ENCODE measurements around the gene ATP12A. TPM values are rescaled to one million over a fixed set of nuclear protein-coding genes. Genes with fewer than 3 reads are reported as not detected.

The ATP12A gene
- total RNA-seq, 2 experiments from 2014 or later, result 0.66 TPM

DNA sequence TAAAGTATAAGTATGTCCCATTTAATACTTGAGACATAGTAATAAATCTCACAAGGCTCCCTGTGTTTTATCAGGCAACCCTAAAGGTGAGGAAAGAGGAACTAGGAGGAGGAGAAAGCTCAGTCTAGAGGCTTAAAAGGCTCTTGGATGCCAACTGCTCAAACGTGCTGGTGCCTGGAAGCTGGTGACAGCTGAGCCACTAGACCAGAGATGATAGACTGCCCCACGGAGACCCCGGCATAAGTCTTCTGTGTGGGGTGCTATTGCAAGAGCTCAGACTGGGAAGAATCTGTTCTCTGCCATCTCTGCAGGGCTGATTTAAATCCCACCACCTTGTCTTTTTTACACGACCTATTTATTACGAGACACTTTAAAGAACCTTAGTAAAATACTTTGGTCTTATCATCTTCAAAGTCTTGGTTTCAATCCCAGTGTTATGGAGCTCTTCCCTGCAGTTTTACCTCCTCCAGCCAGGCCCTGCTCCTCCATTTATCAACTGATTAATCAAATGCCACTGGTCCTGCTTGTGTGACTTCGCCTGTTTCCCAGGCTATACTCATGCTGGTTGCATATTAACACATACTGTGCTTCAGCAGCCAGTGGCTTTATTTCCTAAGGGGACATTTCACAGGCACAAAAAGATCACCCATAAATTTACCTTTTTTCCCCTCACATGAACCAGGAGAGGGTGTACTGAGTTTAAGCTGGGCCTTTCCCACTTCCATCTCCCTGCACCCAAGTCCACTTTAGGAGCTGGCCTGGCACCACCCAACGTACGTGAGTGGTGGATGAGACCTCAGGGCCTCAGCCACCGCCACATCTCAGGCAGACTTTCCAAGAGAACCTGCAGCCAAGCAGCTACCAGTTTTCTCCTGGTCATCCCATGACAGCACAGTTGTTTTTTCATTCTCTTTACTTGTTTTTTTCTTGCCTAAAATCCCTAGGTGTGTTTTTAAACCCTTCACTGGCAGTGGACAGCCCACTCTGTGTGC is 7.8 kb upstream of the ATP12A start:
- H3K4me1 Mint-ChIP-seq, result peaks cover 12% of the 10 kb centered on the region
- no peak overlapping the region for H3K4me3 Mint-ChIP-seq
- H3K27ac Mint-ChIP-seq, result no peak overlapping the region
- H3K27me3 Mint-ChIP-seq, result peaks cover 29% of the 10 kb centered on the region
- no peaks in the 10 kb centered on the region for H3K36me3 Mint-ChIP-seq
- DNase-seq, result no peak
- no peaks in the 10 kb centered on the region for H3K9me3 Mint-ChIP-seq

DNA sequence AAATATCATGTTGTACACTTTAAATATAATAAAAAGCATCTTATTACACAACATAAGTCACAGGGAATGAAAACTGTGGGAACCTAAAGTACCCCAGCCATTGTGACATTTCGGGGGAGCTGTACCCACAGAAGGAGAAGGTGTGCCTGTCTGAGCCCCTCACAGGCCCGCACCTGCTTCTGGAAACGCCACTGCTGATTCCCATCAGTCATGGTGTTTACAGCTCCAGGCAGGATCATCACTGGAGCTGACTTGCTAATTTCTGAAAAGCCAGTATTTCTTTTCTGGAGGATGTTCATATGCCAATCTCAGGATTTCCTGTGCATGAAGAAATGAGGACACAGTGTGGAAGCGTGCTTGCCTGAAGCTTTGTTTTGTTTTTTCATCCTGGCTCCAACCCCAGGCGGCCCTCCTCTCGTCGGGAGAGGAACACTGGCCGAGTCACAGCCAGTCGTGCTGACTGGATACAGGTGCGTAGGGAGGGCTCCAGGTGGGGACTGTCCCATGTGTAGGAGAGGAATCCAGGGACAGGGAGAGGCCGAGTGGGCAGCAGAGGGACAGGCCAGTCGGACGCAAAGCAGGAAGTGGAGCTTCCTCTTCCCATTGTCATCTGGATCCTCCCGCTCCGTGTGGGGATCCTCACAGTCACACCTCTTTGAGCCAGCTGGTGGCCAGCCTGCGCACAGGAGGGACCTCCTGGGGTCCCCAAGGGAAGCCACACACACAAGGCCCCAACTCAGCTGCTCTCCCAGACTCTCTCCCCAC is 4.2 kb upstream of the ATP12A start:
- H3K27me3 Mint-ChIP-seq, result peaks cover 51% of the 10 kb centered on the region
- DNase-seq, result no peak
- no peaks in the 10 kb centered on the region for H3K9me3 Mint-ChIP-seq
- H3K4me1 Mint-ChIP-seq, result peaks cover 14% of the 10 kb centered on the region
- no peak overlapping the region for H3K4me3 Mint-ChIP-seq
- H3K27ac Mint-ChIP-seq, result no peak overlapping the region
- no peaks in the 10 kb centered on the region for H3K36me3 Mint-ChIP-seq

DNA sequence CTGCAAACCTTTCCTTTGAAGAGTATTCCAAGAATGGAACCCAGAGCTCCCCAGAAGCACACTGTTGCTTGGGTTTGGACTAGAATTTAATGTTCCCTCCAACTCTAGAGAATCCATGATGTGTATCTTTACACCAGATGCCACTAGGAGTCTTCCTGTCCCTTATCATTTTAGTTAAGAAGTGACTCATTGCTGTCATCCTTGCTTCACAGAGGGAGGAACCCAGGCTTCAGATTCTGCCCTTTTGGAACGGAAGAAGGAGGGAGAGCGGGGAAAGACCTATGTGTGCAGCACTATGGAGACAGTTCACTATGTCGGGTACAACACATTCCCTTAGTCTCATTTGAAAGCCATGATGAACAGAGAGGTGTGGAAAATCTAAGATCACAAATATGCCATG is 2.1 kb upstream of the ATP12A start:
- H3K9me3 Mint-ChIP-seq, result no peaks in the 10 kb centered on the region
- H3K4me1 Mint-ChIP-seq, result peaks cover 7% of the 10 kb centered on the region
- no peaks in the 10 kb centered on the region for H3K36me3 Mint-ChIP-seq
- H3K4me3 Mint-ChIP-seq, result no peak overlapping the region
- H3K27me3 Mint-ChIP-seq, result peaks cover 46% of the 10 kb centered on the region
- no peak for DNase-seq
- no peak overlapping the region for H3K27ac Mint-ChIP-seq

DNA sequence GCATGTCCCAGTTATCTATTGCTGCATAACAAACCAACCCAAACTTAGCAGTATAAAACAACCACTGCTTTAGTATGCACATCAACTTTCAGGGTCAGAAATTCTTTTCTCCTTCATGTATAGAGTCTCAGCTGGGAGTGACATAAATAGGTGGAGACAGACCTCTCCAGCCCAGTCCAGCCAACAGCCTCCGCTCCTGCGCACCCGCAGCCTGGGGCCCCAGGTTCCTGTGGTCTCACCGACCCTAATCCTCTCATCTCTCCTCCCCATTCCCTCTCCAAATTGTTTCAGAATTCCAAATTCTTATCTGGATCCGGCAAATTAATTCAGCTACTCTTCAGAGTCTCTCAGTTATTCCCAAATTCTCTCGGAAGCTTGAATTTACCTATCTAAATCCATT is 522 bp upstream of the ATP12A start:
- Mint-ChIP-seq H3K27me3 (peaks cover 43% of the 10 kb centered on the region), H3K9me3 (no peaks in the 10 kb centered on the region), H3K36me3 (no peaks in the 10 kb centered on the region), H3K4me3 (peak overlapping the region; percentile 45), H3K27ac (peak overlapping the region; percentile 10), H3K4me1 (peaks cover 23% of the 10 kb centered on the region)
- DNase-seq, result no peak

DNA sequence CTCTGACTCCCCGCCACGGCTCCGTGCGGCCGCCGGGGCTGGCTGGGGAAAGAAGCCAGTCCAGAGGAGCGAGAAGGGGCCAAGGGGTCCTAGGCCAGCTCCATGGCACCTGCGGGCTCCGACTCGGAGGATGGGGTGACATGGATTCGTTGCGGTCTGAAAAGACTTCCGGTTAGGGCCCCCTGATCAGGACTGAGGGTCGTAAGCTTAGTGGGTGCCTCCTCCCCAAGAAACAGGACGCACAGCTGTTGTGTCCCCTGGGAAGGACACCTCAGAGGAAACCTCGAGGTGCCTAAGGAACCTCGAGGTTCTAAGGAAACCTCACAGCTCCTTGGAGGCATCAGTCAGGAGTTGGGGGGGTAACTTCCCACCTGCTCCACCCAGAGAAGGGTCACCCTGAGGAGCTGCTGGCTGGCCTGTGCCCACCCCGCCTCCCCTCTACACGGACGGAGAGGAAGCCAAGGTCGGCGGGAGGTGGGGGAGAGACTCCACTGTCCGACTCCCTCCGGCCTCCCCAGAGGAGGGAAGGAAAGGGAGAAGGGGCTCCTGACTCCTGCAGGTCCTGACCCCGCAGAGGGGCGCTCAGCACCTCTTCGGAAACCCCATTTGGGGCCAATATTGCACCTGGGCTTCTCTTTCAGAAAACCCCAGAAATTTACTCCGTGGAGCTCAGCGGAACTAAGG is 855 bp downstream of the ATP12A start:
- Mint-ChIP-seq H3K27me3 (peaks cover 51% of the 10 kb centered on the region), H3K4me3 (no peak overlapping the region)

DNA sequence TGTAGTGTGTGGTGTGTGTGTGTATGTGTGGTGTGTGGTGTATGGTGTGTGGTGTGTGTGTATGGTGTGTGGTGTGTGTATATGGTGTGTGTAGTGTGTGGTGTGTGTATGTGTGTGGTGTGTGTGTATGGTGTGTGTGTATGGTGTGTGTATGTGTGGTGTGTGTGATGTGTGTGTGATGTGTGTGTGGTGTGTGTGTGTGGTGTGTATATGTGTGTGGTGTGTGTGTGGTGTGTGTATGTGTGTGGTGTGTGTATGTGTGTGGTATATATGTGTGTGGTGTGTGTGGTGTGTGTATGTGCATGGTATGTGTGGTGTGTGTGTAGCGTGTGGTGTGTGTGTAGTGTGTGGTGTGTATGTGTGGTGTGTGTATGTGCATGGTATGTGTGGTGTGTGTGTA is 1.7 kb downstream of the ATP12A start:
- Mint-ChIP-seq H3K4me1 (peaks cover 35% of the 10 kb centered on the region), H3K4me3 (no peak overlapping the region), H3K27ac (no peak overlapping the region), H3K36me3 (no peaks in the 10 kb centered on the region), H3K27me3 (peaks cover 50% of the 10 kb centered on the region), H3K9me3 (no peaks in the 10 kb centered on the region)
- no peak for DNase-seq

More for the DNA sequence above, 855 bp downstream of the ATP12A start:
- Mint-ChIP-seq H3K4me1 (peaks cover 35% of the 10 kb centered on the region), H3K36me3 (no peaks in the 10 kb centered on the region), H3K9me3 (no peaks in the 10 kb centered on the region), H3K27ac (no peak overlapping the region)
- no peak for DNase-seq

DNA sequence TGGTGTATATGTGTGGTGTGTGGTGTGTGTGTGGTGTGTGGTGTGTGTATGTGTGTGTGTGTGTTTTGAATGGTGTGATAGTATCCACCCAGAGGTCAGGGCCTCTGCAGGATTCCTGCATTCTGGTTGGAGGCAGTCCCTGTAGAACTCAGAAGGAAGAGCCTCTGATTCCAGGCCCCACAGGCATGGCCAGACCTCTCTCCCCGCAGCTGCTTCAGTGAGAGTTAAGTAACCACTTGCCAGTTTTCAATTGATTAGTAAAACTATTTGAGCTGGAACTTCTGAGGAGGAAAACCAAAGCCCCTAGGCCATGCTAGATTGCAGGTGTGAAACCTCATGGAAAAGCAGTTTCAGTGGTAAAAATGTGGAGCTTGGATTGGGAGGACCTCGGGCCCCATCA is 2.1 kb downstream of the ATP12A start:
- no peak overlapping the region for H3K27ac Mint-ChIP-seq
- peaks cover 51% of the 10 kb centered on the region for H3K27me3 Mint-ChIP-seq
- no peaks in the 10 kb centered on the region for H3K9me3 Mint-ChIP-seq
- no peaks in the 10 kb centered on the region for H3K36me3 Mint-ChIP-seq
- H3K4me3 Mint-ChIP-seq, result no peak overlapping the region
- no peak for DNase-seq
- H3K4me1 Mint-ChIP-seq, result peaks cover 35% of the 10 kb centered on the region

DNA sequence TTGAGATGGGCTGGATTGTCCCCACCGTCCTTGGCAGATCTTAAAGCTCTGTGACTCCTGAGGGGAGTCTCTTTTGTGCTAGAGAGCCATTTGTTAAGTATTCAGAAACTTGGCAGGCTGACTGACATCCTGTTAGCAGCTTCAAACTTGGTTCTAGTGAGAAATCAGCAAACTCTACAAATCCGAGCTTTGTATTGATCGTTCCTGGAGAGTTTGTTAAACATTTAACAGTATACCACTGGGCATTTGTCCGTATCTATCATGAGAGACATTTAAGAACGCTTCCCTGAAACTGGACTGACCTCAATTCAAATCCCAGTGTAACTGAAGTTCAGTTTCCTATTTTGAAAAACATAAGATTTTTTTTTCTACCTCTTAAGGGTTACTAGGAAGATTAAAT is 3.1 kb downstream of the ATP12A start:
- no peaks in the 10 kb centered on the region for H3K36me3 Mint-ChIP-seq
- H3K4me1 Mint-ChIP-seq, result peaks cover 35% of the 10 kb centered on the region
- H3K9me3 Mint-ChIP-seq, result no peaks in the 10 kb centered on the region
- no peak for DNase-seq
- H3K27ac Mint-ChIP-seq, result no peak overlapping the region
- H3K4me3 Mint-ChIP-seq, result no peak overlapping the region
- peaks cover 51% of the 10 kb centered on the region for H3K27me3 Mint-ChIP-seq

DNA sequence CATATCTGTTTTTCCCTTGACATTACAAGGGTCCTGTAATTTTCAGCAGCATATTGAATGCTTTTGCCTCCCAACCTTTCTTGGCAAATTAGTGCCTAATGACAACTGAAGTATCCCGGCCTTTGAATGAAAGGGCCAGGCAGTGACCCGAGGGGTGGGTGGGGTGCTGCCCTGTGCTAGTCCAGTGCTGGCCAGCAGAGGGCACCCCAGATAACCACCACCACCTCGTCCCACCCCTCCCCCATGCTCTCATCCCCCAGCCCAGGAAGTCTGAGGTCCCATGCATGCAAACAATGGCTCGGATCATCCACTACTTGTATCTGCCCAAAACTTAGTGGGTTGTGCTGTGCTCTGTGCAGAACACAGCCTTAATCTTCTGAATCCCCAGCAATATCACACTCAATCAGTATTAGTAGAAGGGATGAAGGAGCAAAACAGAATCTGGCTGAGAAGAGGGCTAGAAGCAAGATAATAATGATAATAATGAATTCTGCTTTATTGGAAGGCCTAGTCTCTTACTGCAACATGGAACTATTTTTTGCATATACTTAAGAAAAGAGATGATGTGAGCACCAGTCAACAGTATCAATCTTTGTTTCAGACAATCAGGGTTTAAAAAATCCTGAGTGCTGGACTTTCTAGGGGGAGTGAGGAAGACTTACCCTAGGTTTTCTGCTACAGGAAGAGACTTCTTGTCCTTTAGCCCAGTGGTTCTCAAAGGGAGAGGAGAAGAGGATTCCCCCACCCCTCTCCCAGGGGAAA is 3.8 kb downstream of the ATP12A start:
- peak overlapping the region; percentile 22 for H3K27ac Mint-ChIP-seq
- H3K4me1 Mint-ChIP-seq, result peaks cover 35% of the 10 kb centered on the region
- no peak overlapping the region for H3K4me3 Mint-ChIP-seq
- H3K36me3 Mint-ChIP-seq, result no peaks in the 10 kb centered on the region
- no peaks in the 10 kb centered on the region for H3K9me3 Mint-ChIP-seq
- DNase-seq, result peak; percentile 50
- peaks cover 51% of the 10 kb centered on the region for H3K27me3 Mint-ChIP-seq

DNA sequence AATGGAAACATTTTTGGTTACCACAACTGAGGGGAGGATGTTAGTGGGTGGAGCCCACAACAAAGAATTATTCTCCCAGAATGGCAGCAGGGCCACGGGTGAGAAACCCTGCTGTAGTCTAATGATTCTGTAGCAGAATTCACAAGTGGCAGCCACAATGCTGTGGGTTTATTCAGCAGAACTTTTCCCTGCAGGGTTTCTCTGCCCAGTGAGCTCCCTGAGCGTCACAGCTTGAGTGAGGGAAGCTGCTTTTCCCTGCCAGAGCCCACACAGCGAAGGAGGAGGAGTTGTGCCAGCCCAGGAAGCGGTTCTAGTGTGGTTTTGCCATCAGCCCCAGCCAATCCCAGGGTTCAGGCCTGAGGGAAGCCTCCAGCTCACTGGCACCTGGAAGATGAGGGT is 4.4 kb downstream of the ATP12A start:
- Mint-ChIP-seq H3K4me3 (no peak overlapping the region), H3K27me3 (peaks cover 49% of the 10 kb centered on the region), H3K27ac (peak overlapping the region; percentile 22), H3K9me3 (no peaks in the 10 kb centered on the region), H3K36me3 (no peaks in the 10 kb centered on the region), H3K4me1 (peaks cover 32% of the 10 kb centered on the region)
- DNase-seq, result peak; percentile 46

DNA sequence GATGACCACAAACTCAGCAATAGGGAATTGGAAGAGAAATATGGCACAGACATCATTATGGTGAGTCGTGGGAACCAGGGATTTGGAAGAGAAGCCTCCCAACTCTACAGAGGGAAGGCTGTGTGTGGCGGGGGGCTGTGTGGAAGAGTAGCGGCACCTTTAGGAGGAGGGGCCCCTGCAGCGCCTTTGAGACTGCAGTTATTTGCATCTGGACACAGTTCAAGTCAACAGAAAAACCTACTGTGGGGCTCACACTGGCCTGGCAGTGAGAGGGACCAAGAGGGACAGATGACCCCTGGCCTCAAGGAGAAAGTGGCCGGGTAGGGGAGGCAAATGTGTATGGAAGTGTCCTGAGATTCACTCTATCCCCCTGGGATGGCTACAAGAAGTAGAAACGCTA is 5.1 kb downstream of the ATP12A start:
- H3K27ac Mint-ChIP-seq, result no peak overlapping the region
- peak overlapping the region; percentile 33 for H3K4me3 Mint-ChIP-seq
- H3K27me3 Mint-ChIP-seq, result peaks cover 50% of the 10 kb centered on the region
- DNase-seq, result no peak
- no peaks in the 10 kb centered on the region for H3K36me3 Mint-ChIP-seq
- peaks cover 28% of the 10 kb centered on the region for H3K4me1 Mint-ChIP-seq
- no peaks in the 10 kb centered on the region for H3K9me3 Mint-ChIP-seq

DNA sequence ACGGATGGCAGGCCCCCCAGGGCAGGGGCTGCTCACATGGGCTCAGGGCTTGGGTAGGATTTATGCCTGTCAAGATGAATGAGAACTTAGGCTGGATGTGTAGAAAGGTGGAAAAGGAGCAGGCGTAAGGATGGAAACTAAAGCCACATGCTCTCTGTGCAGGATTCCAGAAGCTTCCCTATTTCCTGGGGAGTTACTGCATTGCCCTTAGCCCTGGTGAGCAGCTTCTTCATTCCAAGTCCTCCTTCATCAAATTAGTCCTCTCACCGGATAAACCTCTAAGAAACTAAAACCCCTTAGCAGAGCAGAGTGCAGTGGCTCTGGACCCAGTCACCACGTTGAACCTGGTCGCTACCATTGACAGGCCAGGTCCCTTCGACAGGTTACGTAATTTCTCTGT is 7.4 kb downstream of the ATP12A start:
- H3K27ac Mint-ChIP-seq, result no peak overlapping the region
- H3K4me1 Mint-ChIP-seq, result peaks cover 28% of the 10 kb centered on the region
- H3K27me3 Mint-ChIP-seq, result peaks cover 62% of the 10 kb centered on the region
- no peak overlapping the region for H3K4me3 Mint-ChIP-seq
- DNase-seq, result no peak
- H3K9me3 Mint-ChIP-seq, result no peaks in the 10 kb centered on the region
- no peaks in the 10 kb centered on the region for H3K36me3 Mint-ChIP-seq

DNA sequence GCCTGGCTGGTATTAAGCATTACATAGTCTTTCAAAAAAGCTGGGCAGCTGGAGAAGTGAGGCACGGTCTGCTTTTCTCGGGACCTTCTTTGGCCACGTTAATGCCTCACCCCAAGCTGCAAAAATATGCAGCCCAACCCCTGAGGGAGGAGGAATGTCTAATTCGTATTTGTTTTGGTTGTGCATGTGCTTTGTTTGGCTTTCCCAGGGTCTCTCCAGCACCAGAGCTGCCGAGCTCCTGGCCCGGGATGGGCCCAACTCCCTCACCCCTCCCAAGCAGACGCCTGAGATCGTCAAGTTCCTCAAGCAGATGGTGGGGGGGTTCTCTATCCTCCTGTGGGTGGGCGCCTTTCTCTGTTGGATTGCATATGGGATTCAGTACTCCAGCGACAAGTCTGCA is 7.9 kb downstream of the ATP12A start:
- Mint-ChIP-seq H3K4me1 (peaks cover 28% of the 10 kb centered on the region), H3K27me3 (peaks cover 66% of the 10 kb centered on the region), H3K36me3 (no peaks in the 10 kb centered on the region), H3K4me3 (no peak overlapping the region), H3K9me3 (no peaks in the 10 kb centered on the region), H3K27ac (no peak overlapping the region)
- no peak for DNase-seq

DNA sequence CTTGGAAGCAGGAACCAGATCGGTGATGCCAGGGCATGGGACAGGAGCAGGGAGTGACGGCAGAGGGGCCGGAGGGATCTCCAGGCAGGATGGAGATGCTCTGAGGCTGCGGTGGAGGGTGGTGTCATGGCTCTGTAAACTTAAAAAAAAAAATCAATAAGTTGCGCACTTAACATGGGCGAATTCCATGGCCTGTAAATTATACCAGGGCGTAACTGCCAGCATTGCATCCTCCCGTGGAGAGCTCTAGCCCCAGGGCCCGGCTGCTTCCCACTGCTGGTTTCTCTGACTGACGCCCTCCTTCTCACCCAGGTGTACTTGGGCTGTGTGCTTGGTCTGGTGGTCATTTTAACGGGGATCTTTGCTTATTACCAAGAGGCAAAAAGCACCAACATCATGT is 8.7 kb downstream of the ATP12A start:
- H3K27me3 Mint-ChIP-seq, result peaks cover 75% of the 10 kb centered on the region
- no peak overlapping the region for H3K27ac Mint-ChIP-seq
- H3K4me1 Mint-ChIP-seq, result peaks cover 22% of the 10 kb centered on the region
- H3K9me3 Mint-ChIP-seq, result no peaks in the 10 kb centered on the region
- DNase-seq, result no peak
- no peaks in the 10 kb centered on the region for H3K36me3 Mint-ChIP-seq
- no peak overlapping the region for H3K4me3 Mint-ChIP-seq
